GM12864 (cell line): ENCODE measurements around the gene FRMD4A.
A peak's percentile ranks its signal among the peaks of the same experiment; 100 is the strongest.

Source experiments
- DNase-seq: peaks from one replicate; pipeline ENCODE4 v3.0.0-alpha.2; 2011; ENCODE audit warnings: low read depth
- H3K4me3 ChIP-seq: 2 replicates; pipeline ENCODE4 v1.5.1; 2011; ENCODE audit warnings: mild to moderate bottlenecking, low read depth, low read length, control low read depth
- CTCF ChIP-seq: IDR thresholded peaks from 2 replicates; pipeline ENCODE4 v1.5.1; 2011; ENCODE audit warnings: low read depth, mild to moderate bottlenecking, moderate library complexity, low read length, control low read depth, inconsistent platforms; ENCODE audit errors: missing control alignments

The FRMD4A gene

GRCh38 chr10:13705526-13706174 is 625.1 kb downstream of the FRMD4A start:
- no peak for TF ChIP-seq CTCF
- no peak for DNase-seq
- H3K4me3 ChIP-seq: peak overlapping the region; percentile 60

GRCh38 chr10:13704964-13705363 is 625.8 kb downstream of the FRMD4A start:
- no peak for TF ChIP-seq CTCF
- peak overlapping the region; percentile 60 for H3K4me3 ChIP-seq
- no peak for DNase-seq

GRCh38 chr10:13703997-13704536 is 626.7 kb downstream of the FRMD4A start:
- DNase-seq: no peak
- TF ChIP-seq CTCF: no peak
- peak overlapping the region; percentile 60 for H3K4me3 ChIP-seq

GRCh38 chr10:13703101-13703818 is 627.5 kb downstream of the FRMD4A start:
- DNase-seq: no peak
- no peak overlapping the region for H3K4me3 ChIP-seq
- TF ChIP-seq CTCF: no peak

GRCh38 chr10:13701157-13701919 is 629.4 kb downstream of the FRMD4A start:
- no peak for TF ChIP-seq CTCF

GRCh38 chr10:13700473-13701144 is 630.1 kb downstream of the FRMD4A start:
- H3K4me3 ChIP-seq: no peak overlapping the region
- TF ChIP-seq CTCF: no peak
- no peak for DNase-seq

More at GRCh38 chr10:13701157-13701919, 629.4 kb downstream of the FRMD4A start:
- DNase-seq: no peak
- H3K4me3 ChIP-seq: no peak overlapping the region
